K562 (cell line): ENCODE results near the gene DPAGT1. TPM values are rescaled to one million over a fixed set of nuclear protein-coding genes. Genes with fewer than 3 reads are reported as not detected.
A peak's percentile ranks its signal among the peaks of the same experiment; 100 is the strongest.

Experiments
- ATAC-seq: fragments of 200-7000 bp; cut with Tn5 transposase; 3 replicates; pipeline ENCODE4 v1.9.1; 2020; ENCODE audit warnings: moderate library complexity
- BruUV-seq: library from RNA; stranded (reverse); fragments of 400-500 nt; replicated peaks from 2 replicates; lab custom pipeline; 2021; lab: Mats Ljungman, UMichigan
- CTCF ChIA-PET: fragments of 300-600 bp; formaldehyde crosslinking; extraction: SDS; loops from one replicate; lab custom pipeline; 2021; ENCODE audit warnings: low intra/inter-chr PET ratio; lab: Yijun Ruan, JAX
- POLR2A ChIA-PET: fragments of 300-600, 350-650 bp; sonication (Branson Sonifier 250); formaldehyde crosslinking; extraction: SDS; loops from one replicate; lab custom pipeline; 2021; ENCODE audit warnings: antibody characterized with exemption, inconsistent platforms; lab: Yijun Ruan, JAX
- DNase-seq, 4 experiments: peaks; one replicate each; pipeline versions ENCODE4 v3.0.0 to v3.0.0-alpha.2; 2011 to 2018; ENCODE audit warnings: low spot score in 3 of 4, mixed read lengths in 3 of 4; ENCODE audit errors: extremely low read depth in 1 of 4
- FAIRE-seq: peaks from 2 replicates; lab custom pipeline; 2011; peaks lifted over from hg19 to GRCh38; lab: Jason Lieb, UNC
- H2AFZ ChIP-seq: 2 replicates; pipeline ENCODE4 v1.6.0; 2011; ENCODE audit warnings: low read depth, low read length, control low read depth, inconsistent platforms
- H3K27ac ChIP-seq: fragments of 200-600 bp; 3 replicates; pipeline ENCODE4 v1.8.0; 2011; ENCODE audit warnings: low read depth, mild to moderate bottlenecking, control low read depth, inconsistent platforms, low read length, moderate library complexity, mixed read lengths; ENCODE audit errors: extremely low read depth
- H3K27me3 ChIP-seq, 2 experiments: fragments of 300-600 bp in 1 of 2; 2 replicates in 1 of 2; 3 replicates in 1 of 2; pipeline versions ENCODE4 v1.6.0 to v1.8.0; 2011; ENCODE audit warnings: inconsistent platforms in 2 of 2, low read length in 2 of 2, mild to moderate bottlenecking in 1 of 2, mixed read lengths in 1 of 2, moderate library complexity in 1 of 2; ENCODE audit not compliant: control insufficient read depth in 2 of 2, insufficient read depth in 2 of 2
- H3K36me3 ChIP-seq: fragments of 300-600 bp; 3 replicates; pipeline ENCODE4 v1.8.0; 2011; ENCODE audit warnings: mild to moderate bottlenecking, low read length, inconsistent platforms; ENCODE audit not compliant: control insufficient read depth, insufficient read depth
- H3K4me1 ChIP-seq, 2 experiments: fragments of 200-600 bp in 1 of 2; replicated peaks in 1 of 2; 2 replicates in 1 of 2; 3 replicates in 1 of 2; pipeline versions ENCODE4 v1.5.1 to v1.8.0; 2011; ENCODE audit warnings: inconsistent platforms in 2 of 2, low read length in 2 of 2, mild to moderate bottlenecking in 1 of 2, mixed read lengths in 1 of 2, moderate library complexity in 1 of 2; ENCODE audit not compliant: control insufficient read depth in 2 of 2, insufficient read depth in 2 of 2
- H3K4me2 ChIP-seq: 2 replicates; pipeline ENCODE4 v1.6.1; 2011; ENCODE audit warnings: low read length, control low read depth, inconsistent platforms, mixed read lengths; ENCODE audit not compliant: insufficient read depth
- H3K4me3 ChIP-seq: fragments of 200-600 bp; sonication (generic), shearing (Covaris generic); 2 replicates; pipeline ENCODE4 v1.5.1; 2016; ENCODE audit warnings: control low read depth, inconsistent platforms
- H3K79me2 ChIP-seq: fragments of 200-600 bp; 3 replicates; pipeline ENCODE4 v1.8.0; 2011; ENCODE audit warnings: low read length, inconsistent platforms; ENCODE audit not compliant: control insufficient read depth, insufficient read depth
- H3K9ac ChIP-seq, 2 experiments: 2 replicates each; pipeline versions ENCODE4 v1.6.0 to v1.6.1; 2011; ENCODE audit warnings: low read depth in 2 of 2, low read length in 2 of 2, control low read depth in 1 of 2, inconsistent platforms in 1 of 2, mild to moderate bottlenecking in 1 of 2, mixed read lengths in 1 of 2; ENCODE audit not compliant: insufficient read depth in 1 of 2
- H3K9me1 ChIP-seq: one replicate; pipeline ENCODE4 v1.6.0; 2011; ENCODE audit warnings: inconsistent platforms, mild to moderate bottlenecking, low read length, moderate library complexity; ENCODE audit not compliant: control insufficient read depth, insufficient read depth
- H3K9me3 ChIP-seq: replicated peaks from 2 replicates; pipeline ENCODE4 v1.5.1; 2011; ENCODE audit warnings: low read depth, low read length, inconsistent platforms; ENCODE audit not compliant: control insufficient read depth, insufficient read depth
- H4K20me1 ChIP-seq: replicated peaks from 2 replicates; pipeline ENCODE4 v1.6.1; 2011; ENCODE audit warnings: low read length, inconsistent platforms, mixed read lengths; ENCODE audit not compliant: control insufficient read depth, insufficient read depth
- POLR2B ChIP-seq: fragments of 450-650 bp; IDR thresholded peaks from 2 replicates; pipeline ENCODE4 v1.6.1; 2018; ENCODE audit warnings: low read depth; ENCODE audit not compliant: partially characterized antibody
- POLR2G ChIP-seq: fragments of 200-400 bp; formaldehyde crosslinking; IDR thresholded peaks from 2 replicates; pipeline ENCODE4 v1.6.1; 2017; ENCODE audit warnings: low read depth, mild to moderate bottlenecking, antibody characterized with exemption, low read length, moderate library complexity
- RBFOX2 ChIP-seq: fragments of 200-400 bp; formaldehyde crosslinking; IDR thresholded peaks from 2 replicates; pipeline ENCODE4 v1.6.1; 2017; ENCODE audit warnings: low read depth, mild to moderate bottlenecking, low read length, moderate library complexity
- ZNF408 ChIP-seq: fragments of 250-450 bp; sonication (Bioruptor Pico); IDR thresholded peaks from 2 replicates; pipeline ENCODE4 v1.4.0; 2020; ENCODE audit warnings: low read depth, mild to moderate bottlenecking, moderate library complexity
- WGBS: fragments of 100-300 bp; shearing (Covaris generic); methylation state at CpG from one replicate; pipeline ENCODE4 v1.1.6; 2016; ENCODE audit warnings: low coverage, mixed read lengths; ENCODE audit not compliant: insufficient coverage; ENCODE audit errors: missing lambda C conversion rate; 5-methylcytosine and 5-hydroxymethylcytosine counted together
- in situ Hi-C: fragments of 300-500 bp; cut with MboI; formaldehyde crosslinking; loops from 4 replicates; pipeline ENCODE4 v1.15.0; 2018; ENCODE audit warnings: inconsistent platforms, mixed read lengths
- intact Hi-C: fragments of 100-400 bp; cut with micrococcal nuclease; formaldehyde crosslinking; loops from 2 replicates; pipeline ENCODE4 v1.14.2; 2022
- polyA plus RNA-seq, 8 experiments: library from polyadenylated mRNA; depleted of rRNA in 4 of 8; stranded (reverse) in 5 of 8; unstranded in 3 of 8; fragments of >200 nt; fragmentation: Nextera tagmentation in 2 of 8; fragmentation: Illumina TruSeq in 1 of 8; extraction: Ambion mirVana in 2 of 8; extraction: Trizol in 1 of 8; gene quantifications; 2 replicates each; pipeline versions ENCODE4 v1.2.1 to v1.2.3, GENCODE V29; 2011 to 2014; ENCODE audit warnings: inconsistent platforms in 1 of 8, missing spikeins in 1 of 8
- total RNA-seq, 7 experiments: library from RNA; depleted of rRNA in 6 of 7; stranded (reverse); fragments of >200 nt in 6 of 7; fragmentation: Illumina TruSeq in 2 of 7; extraction: Trizol in 2 of 7; gene quantifications; 2 replicates each; pipeline versions ENCODE4 v1.2.1 to v1.2.3, GENCODE V29; 2011 to 2021; ENCODE audit warnings: low replicate concordance in 1 of 7

Gene DPAGT1
- total and polyA plus RNA-seq, 9 of the 15 experiments (the other 6 are each of a cell fraction or from before 2014, with no cell fraction given), result 29.9 to 135 (median 85.0) TPM

- no peaks in the 10 kb centered on the region for H3K9me3 ChIP-seq
- H3K27me3 ChIP-seq, result no peaks in the 10 kb centered on the region
- H3K9me1 ChIP-seq, result peaks cover 3% of the 10 kb centered on the region
- ChIA-PET CTCF (no interaction called here), POLR2A (interaction anchor here (0.6 to 8.8 kb wide), 6 partner anchors 7 to 58 kb away, joined by 3 to 132 read pairs (median 4); no protein-coding TSS in a partner anchor)
- peaks cover 27% of the 10 kb centered on the region for H3K79me2 ChIP-seq
- peaks cover 8 to 15% of the 10 kb centered on the region in 2 experiments; a peak in 3 of 5 replicates for H3K4me1 ChIP-seq
- no peaks in the 10 kb centered on the region for H4K20me1 ChIP-seq
- H3K36me3 ChIP-seq, result peaks cover 92% of the 10 kb centered on the region
- no peak overlapping the region for H3K4me2 ChIP-seq
- TSS peak; percentile 4 for BruUV-seq
- no peak for ATAC-seq
- WGBS, result 87% methylated on average over 17 of the region's 17 CpGs
- TF ChIP-seq POLR2B (peak; percentile 37), POLR2G (peak; percentile 51; the same call in 1 of the 2 replicates), RBFOX2 (peak; percentile 67), ZNF408 (CRISPR knock-in tag) (no peak)
- DNase-seq, result peak in 1 of 4 experiments; percentile 5
- no peak overlapping the region for H3K27ac ChIP-seq
- H2AFZ ChIP-seq, result no peak overlapping the region
- no peak overlapping the region for H3K4me3 ChIP-seq
- H3K9ac ChIP-seq, result peak overlapping the region in 1 of 2 experiments; percentile 41; a peak in 1 of 4 replicates
- in situ Hi-C loops, result no loop called here
- FAIRE-seq, result no peak
- intact Hi-C loops, result no loop called here
These were observed 50.1 kb downstream of the DPAGT1 start for GRCh38 chr11:119051440-119052162.
